ENCODE measurements around the gene CCDC188.

CCDC188 gene

DNA sequence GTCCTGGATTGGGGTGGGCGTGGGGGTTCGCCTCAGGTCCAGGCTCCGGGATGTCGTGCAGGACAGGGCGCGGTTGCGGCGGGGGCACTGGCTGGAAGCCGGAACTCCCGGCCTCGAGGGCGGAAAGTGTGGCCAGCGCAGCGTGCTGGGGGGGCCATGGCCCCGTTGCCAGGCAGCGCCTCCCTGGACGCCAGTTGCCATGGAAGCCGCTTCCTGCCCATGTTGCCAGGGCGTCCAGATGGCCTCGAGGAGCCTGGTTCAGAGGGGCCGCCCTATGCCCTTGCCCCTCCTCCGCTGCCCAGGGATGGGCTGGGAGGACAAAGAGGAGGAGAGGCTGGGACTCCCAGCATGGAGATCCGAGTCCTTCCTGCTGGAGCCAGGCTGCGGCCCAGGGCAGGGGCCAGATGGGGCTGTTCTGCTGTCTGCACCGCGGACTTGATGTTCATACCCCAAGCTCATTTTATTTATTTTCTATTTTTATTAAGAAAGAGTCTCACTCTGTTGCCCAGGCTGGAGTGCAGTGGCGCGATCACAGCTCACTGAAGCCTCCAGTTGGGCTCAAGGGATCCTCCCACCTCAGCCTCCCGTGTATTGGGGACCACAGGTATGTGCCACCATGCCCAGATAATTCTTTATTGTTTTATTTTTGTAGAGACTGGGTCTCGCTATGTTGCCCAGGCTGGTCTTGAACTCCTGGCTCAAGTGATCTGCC, 4.6 kb upstream of the CCDC188 start:
- Histone ChIP-seq H3K27ac (ENCODE audit: low read depth, low read length) (no peak overlapping the region), H3K9ac (ENCODE audit: low read depth, low read length) (no peak overlapping the region), H3K27me3 (ENCODE audit: insufficient read depth, low read length) (no peaks in the 10 kb centered on the region), H3K4me1 (ENCODE audit: insufficient read depth, low read length) (0 out of 2 replicates have a peak, but pooled peaks cover 5% of the 10 kb centered on the region), H3K36me3 (ENCODE audit: insufficient read depth, low read length) (no peaks in the 10 kb centered on the region), H3K4me3 (ENCODE audit: low read length) (no peak overlapping the region), H3K9me3 (ENCODE audit: insufficient read depth, low read depth, low read length) (no peaks in the 10 kb centered on the region)
- WGBS = 87% methylated on average over 30 of the region's 30 CpGs

DNA sequence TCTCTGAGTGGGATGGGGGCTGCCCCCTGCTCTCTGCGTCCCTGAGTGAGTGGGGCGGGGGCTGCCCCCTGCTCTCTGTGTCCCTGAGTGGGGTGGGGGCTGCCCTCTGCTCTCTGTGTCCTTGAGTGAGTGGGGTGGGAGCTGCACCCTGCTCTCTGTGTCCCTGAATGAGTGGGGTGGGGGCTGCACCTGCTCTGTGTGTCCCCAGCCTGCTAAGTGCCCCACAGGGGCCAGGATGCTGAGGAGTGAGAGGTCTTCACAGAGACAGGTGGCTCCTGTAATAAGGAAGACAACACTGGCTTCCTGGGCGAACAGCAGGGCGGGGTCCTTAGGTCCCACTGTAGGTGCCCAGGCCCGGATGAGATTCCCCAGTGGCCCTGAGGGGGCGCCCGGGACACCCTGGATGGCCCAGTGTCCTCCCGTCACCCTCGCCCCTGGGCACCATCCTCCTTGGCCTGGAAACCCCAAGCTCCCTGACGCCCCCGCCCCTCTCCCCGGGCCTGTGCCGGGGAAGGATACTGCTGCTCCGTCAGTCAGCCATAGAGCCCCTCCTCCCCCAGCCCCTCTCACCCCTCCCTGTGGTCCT, 3.8 kb upstream of the CCDC188 start:
- WGBS = 83% methylated on average over 13 of the region's 14 CpGs
- Histone ChIP-seq H3K27ac (ENCODE audit: low read depth, low read length) (no peak overlapping the region), H3K4me1 (ENCODE audit: insufficient read depth, low read length) (0 out of 2 replicates have a peak, but pooled peaks cover 5% of the 10 kb centered on the region), H3K9me3 (ENCODE audit: insufficient read depth, low read depth, low read length) (no peaks in the 10 kb centered on the region), H3K27me3 (ENCODE audit: insufficient read depth, low read length) (no peaks in the 10 kb centered on the region), H3K9ac (ENCODE audit: low read depth, low read length) (no peak overlapping the region), H3K36me3 (ENCODE audit: insufficient read depth, low read length) (no peaks in the 10 kb centered on the region), H3K4me3 (ENCODE audit: low read length) (no peak overlapping the region)

DNA sequence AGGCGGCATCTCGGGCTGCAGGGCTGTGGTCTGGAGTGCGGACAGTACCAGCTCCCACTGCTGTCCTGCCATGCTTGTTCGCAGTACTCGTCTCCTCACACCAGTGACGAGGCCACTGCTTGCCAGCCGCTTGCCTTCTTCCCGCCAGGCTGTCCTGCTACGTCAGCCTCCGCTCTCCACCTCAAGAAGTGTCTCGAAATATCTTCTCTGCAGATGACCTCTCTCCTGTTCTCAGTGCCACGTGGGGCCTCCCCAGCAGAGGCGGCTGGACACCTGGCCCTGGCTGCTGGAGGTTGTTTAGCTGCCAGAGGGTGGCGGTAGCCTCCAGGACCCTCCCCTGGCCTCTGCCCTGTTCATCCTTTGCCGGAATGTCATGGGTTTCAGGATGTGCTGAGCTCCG, 3.1 kb upstream of the CCDC188 start:
- no peak overlapping the region for H3K9ac ChIP-seq (ENCODE audit: low read depth, low read length)
- H3K36me3 ChIP-seq (ENCODE audit: insufficient read depth, low read length) = no peaks in the 10 kb centered on the region
- no peaks in the 10 kb centered on the region for H3K27me3 ChIP-seq (ENCODE audit: insufficient read depth, low read length)
- 84% methylated on average over 16 of the region's 16 CpGs for WGBS
- H3K4me1 ChIP-seq (ENCODE audit: insufficient read depth, low read length) = 0 out of 2 replicates have a peak, but pooled peaks cover 5% of the 10 kb centered on the region
- H3K27ac ChIP-seq (ENCODE audit: low read depth, low read length) = no peak overlapping the region
- H3K9me3 ChIP-seq (ENCODE audit: insufficient read depth, low read depth, low read length) = no peaks in the 10 kb centered on the region
- no peak overlapping the region for H3K4me3 ChIP-seq (ENCODE audit: low read length)

DNA sequence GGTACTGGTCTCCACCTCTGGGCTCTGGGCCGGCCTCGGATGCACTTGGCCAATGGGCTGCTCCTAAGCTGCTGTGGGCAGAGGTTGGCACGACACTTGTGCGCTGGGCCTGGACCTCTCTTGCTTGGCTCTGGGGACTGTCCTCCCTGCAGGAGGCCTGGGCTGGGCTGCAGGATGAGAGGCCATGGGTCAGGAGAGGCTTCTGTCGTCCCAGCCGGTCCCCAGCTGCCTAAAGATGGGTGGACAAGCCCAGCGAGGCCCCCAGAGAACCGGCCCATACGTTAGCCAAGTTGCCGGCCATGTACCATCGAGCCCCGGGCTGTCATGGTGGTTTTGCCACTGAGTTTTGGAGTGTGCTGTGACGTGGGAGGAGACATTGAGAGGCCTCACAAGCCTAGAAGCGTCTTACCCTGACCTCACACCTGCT, 1.6 kb upstream of the CCDC188 start:
- Histone ChIP-seq H3K4me1 (ENCODE audit: insufficient read depth, low read length) (0 out of 2 replicates have a peak, but pooled peaks cover 5% of the 10 kb centered on the region), H3K36me3 (ENCODE audit: insufficient read depth, low read length) (no peaks in the 10 kb centered on the region), H3K9ac (ENCODE audit: low read depth, low read length) (no peak overlapping the region), H3K27me3 (ENCODE audit: insufficient read depth, low read length) (no peaks in the 10 kb centered on the region), H3K9me3 (ENCODE audit: insufficient read depth, low read depth, low read length) (no peaks in the 10 kb centered on the region), H3K27ac (ENCODE audit: low read depth, low read length) (no peak overlapping the region), H3K4me3 (ENCODE audit: low read length) (no peak overlapping the region)
- WGBS = 90% methylated on average over 14 of the region's 14 CpGs

DNA sequence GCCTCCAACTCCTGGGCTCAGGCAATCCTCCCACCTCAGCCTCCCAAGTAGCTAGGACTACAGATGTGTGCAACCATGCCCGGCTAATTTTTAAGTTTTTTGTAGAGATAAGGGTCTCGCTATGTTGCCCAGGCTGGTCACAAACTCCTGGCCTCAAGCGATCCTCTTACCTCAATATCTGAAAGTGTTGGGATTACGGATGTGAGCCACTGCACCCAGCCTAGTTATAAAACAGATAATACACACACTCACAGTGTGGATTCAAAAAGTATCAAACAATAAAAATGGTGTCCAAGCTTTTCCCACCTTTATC, 377 bp upstream of the CCDC188 start:
- 95% methylated on average over 4 of the region's 4 CpGs for WGBS
- no peak overlapping the region for H3K9ac ChIP-seq (ENCODE audit: low read depth, low read length)
- H3K36me3 ChIP-seq (ENCODE audit: insufficient read depth, low read length) = no peaks in the 10 kb centered on the region
- H3K27ac ChIP-seq (ENCODE audit: low read depth, low read length) = no peak overlapping the region
- H3K27me3 ChIP-seq (ENCODE audit: insufficient read depth, low read length) = no peaks in the 10 kb centered on the region
- no peak overlapping the region for H3K4me3 ChIP-seq (ENCODE audit: low read length)
- H3K9me3 ChIP-seq (ENCODE audit: insufficient read depth, low read depth, low read length) = no peaks in the 10 kb centered on the region
- H3K4me1 ChIP-seq (ENCODE audit: insufficient read depth, low read length) = 0 out of 2 replicates have a peak, but pooled peaks cover 5% of the 10 kb centered on the region

DNA sequence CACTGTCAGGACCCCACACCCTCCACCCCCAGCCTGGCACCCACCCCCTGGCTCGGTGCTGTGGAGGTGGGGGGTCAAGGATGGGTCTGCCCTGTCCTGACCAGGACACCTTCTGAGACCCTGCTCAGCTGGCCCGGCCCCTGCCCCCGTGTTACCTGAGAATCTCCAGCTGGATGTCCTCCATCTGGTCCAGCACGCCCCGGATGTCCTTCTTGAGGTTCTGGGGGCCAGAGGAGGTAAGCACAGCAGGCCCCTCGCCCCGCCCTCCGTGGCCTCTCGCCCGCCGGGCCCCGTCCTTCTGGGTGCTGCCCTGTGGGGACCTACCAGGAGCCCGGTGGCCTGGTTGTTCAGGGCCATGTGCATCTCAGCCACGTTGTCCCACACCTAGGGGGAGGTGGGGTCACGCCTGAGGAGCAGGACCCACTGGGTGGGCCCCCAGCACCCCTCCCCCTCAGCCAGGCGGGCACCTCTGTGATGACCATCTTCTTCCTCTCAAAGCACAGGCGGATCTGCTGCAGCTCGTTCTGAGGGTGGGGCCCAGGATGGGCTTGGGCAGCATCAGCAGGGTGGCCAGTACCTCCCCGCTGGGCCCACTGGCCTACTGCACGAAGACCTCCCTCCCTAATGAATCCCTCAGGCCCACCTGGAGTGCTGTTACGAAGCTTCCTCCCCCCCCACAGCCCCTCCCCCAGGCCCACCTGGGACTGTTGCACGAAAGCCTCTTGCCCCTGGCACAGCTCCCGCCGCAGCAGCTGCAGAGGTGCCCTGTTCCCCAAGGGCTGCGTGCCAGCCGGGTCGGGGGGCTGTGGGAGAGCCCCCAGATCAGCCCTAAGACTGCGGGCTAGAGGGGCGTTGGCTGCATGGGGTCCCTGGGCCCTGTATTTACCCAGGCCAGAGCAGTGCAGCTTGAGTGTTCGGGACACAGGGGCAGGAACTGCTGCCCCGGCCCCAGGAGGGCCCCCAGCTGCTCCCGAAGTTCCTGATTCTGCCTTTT, 1.3 kb downstream of the CCDC188 start:
- Histone ChIP-seq H3K27me3 (ENCODE audit: insufficient read depth, low read length) (no peaks in the 10 kb centered on the region), H3K9ac (ENCODE audit: low read depth, low read length) (no peak overlapping the region), H3K4me3 (ENCODE audit: low read length) (no peak overlapping the region), H3K9me3 (ENCODE audit: insufficient read depth, low read depth, low read length) (no peaks in the 10 kb centered on the region), H3K36me3 (ENCODE audit: insufficient read depth, low read length) (no peaks in the 10 kb centered on the region), H3K4me1 (ENCODE audit: insufficient read depth, low read length) (0 out of 2 replicates have a peak, but pooled peaks cover 5% of the 10 kb centered on the region), H3K27ac (ENCODE audit: low read depth, low read length) (no peak overlapping the region)
- 90% methylated on average over 32 of the region's 32 CpGs for WGBS

DNA sequence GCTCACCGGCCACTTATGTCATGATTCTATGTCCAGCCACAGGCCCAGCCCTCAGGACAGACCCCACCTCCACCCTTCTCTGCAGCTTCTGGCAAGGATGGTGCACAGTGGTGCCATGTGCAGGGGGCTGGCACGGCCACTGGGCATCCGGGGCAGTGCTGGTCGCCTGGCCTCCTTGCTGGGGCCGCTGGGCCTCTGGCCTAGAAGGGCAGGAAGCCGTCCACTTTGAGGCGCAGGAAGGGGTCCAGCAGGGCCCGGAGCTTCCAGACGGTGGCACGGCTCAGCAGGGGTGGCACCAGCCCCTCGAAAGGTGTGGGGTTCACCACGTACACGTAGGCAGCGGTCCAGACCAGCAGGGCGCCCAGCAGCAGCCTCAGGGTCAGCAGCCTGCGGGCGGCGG, 2.4 kb downstream of the CCDC188 start:
- no peaks in the 10 kb centered on the region for H3K9me3 ChIP-seq (ENCODE audit: insufficient read depth, low read depth, low read length)
- WGBS = 96% methylated on average over 18 of the region's 18 CpGs
- H3K36me3 ChIP-seq (ENCODE audit: insufficient read depth, low read length) = 0 out of 2 replicates have a peak, but pooled peaks cover 1% of the 10 kb centered on the region
- no peaks in the 10 kb centered on the region for H3K4me1 ChIP-seq (ENCODE audit: insufficient read depth, low read length)
- H3K4me3 ChIP-seq (ENCODE audit: low read length) = no peak overlapping the region
- no peaks in the 10 kb centered on the region for H3K27me3 ChIP-seq (ENCODE audit: insufficient read depth, low read length)
- no peak overlapping the region for H3K27ac ChIP-seq (ENCODE audit: low read depth, low read length)
- no peak overlapping the region for H3K9ac ChIP-seq (ENCODE audit: low read depth, low read length)

DNA sequence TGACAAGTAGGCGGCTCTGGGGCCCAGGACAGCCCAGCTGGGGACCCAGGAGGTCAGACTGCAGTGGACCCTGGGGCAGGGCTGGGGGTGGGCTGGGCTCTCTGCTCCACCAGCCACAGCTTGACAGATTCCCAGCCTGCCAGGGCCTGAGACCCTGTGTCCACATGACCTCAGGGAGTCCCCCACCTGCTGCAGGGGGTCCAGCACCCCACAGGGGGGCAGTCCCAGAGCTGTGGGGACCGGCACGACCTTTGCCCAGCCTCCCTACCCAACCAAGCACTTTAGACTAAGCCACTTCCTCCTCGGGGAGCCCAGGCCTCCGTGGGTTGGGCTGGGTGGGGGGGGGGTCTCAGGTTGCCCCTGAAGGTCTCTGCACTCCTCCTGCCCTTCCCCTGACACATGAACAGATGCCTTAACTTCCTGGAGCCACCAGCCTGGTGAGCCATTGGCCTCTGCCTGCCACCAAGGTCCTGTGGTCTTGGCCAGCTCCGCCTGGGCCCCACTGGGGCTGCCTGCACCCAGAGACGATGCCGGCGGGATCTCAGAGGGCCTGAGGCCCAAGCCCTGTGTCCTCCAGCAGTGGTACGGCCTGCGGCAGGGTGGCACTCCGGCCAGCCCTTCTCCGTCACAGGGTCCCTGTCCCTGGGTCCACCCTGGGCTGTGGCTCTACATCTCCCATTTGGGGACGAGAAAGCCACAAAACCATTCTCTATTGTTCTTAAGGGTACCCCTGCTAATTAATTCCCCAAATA, 3.4 kb downstream of the CCDC188 start:
- Histone ChIP-seq H3K9me3 (ENCODE audit: insufficient read depth, low read depth, low read length) (no peaks in the 10 kb centered on the region), H3K27me3 (ENCODE audit: insufficient read depth, low read length) (no peaks in the 10 kb centered on the region), H3K4me3 (ENCODE audit: low read length) (no peak overlapping the region), H3K27ac (ENCODE audit: low read depth, low read length) (no peak overlapping the region), H3K9ac (ENCODE audit: low read depth, low read length) (no peak overlapping the region), H3K4me1 (ENCODE audit: insufficient read depth, low read length) (no peaks in the 10 kb centered on the region), H3K36me3 (ENCODE audit: insufficient read depth, low read length) (0 out of 2 replicates have a peak, but pooled peaks cover 2% of the 10 kb centered on the region)
- 95% methylated on average over 12 of the region's 14 CpGs for WGBS

DNA sequence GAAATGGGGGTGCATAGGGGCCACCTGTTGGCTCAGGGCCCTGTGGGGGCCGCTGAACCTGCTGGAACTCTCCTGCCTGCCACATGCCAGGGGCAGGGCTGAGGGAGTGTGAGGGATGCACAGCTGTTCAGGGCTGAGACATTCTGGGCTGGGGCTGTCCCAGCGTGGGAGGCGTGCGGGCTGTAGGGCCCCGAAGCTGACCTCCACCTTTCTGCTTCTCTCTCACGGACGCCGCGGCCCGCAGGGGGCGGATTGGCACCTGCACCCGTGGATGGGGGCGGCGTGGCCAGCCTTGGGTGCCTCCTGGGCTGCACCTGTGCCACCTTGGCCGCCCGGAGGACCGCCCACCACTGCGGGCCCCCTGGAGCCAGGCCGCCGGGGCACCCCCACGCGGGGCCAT, 4.1 kb downstream of the CCDC188 start:
- H3K27ac ChIP-seq (ENCODE audit: low read depth, low read length) = no peak overlapping the region
- no peaks in the 10 kb centered on the region for H3K4me1 ChIP-seq (ENCODE audit: insufficient read depth, low read length)
- H3K36me3 ChIP-seq (ENCODE audit: insufficient read depth, low read length) = 0 out of 2 replicates have a peak, but pooled peaks cover 2% of the 10 kb centered on the region
- H3K27me3 ChIP-seq (ENCODE audit: insufficient read depth, low read length) = no peaks in the 10 kb centered on the region
- no peaks in the 10 kb centered on the region for H3K9me3 ChIP-seq (ENCODE audit: insufficient read depth, low read depth, low read length)
- H3K4me3 ChIP-seq (ENCODE audit: low read length) = no peak overlapping the region
- H3K9ac ChIP-seq (ENCODE audit: low read depth, low read length) = no peak overlapping the region
- WGBS = 93% methylated on average over 22 of the region's 22 CpGs

DNA sequence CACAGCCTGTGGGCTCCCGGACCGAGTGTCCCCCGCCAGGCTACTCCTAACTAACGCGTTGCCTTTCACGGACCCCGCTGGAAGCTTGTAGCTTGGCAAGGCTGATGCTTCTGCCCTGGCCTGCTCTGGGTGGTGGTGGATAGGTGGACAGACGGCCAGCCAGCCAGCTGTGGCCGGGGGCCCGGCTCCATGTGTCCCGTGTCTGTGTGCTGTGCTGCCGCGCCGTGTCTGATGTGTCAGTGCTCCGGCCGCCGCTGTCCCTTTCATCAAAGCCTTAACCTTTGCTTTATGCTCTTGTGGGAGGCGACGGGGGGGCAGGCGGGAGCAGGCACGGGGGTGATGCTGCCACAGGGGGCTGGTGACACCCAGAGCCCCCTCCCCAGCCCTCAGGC, 5.0 kb downstream of the CCDC188 start:
- Histone ChIP-seq H3K4me1 (ENCODE audit: insufficient read depth, low read length) (no peaks in the 10 kb centered on the region), H3K36me3 (ENCODE audit: insufficient read depth, low read length) (0 out of 2 replicates have a peak, but pooled peaks cover 2% of the 10 kb centered on the region), H3K27ac (ENCODE audit: low read depth, low read length) (no peak overlapping the region), H3K9me3 (ENCODE audit: insufficient read depth, low read depth, low read length) (no peaks in the 10 kb centered on the region), H3K4me3 (ENCODE audit: low read length) (no peak overlapping the region), H3K27me3 (ENCODE audit: insufficient read depth, low read length) (no peaks in the 10 kb centered on the region), H3K9ac (ENCODE audit: low read depth, low read length) (no peak overlapping the region)
- WGBS = 93% methylated on average over 21 of the region's 21 CpGs

All from HUES64 (cell line).